ENCODE results near the gene RAB14.

GRCh38 chr9:121201045-121201737 lies 478 bp downstream of the RAB14 start:
- TF ChIP-seq SUZ12 (IDR thresholded peaks at IDR 0.05; ENCODE audit: extremely low read depth, insufficient read depth, insufficient read length) (no peak), YY1 (IDR thresholded peaks at IDR 0.05; ENCODE audit: insufficient read depth, insufficient read length) (no peak), ZNF274 (IDR thresholded peaks at IDR 0.05; ENCODE audit: low read depth, low read length) (no peak)

All from NT2/D1 (cell line).